Smooth muscle cell (in vitro differentiated cells): ENCODE measurements around the gene ATP2C1. TPM values are rescaled to one million over a fixed set of nuclear protein-coding genes. Genes with fewer than 3 reads are reported as not detected.

Experiments
- DNase-seq: peaks from one replicate; lab custom pipeline; 2025; ENCODE audit not compliant: unreplicated experiment; lab: John Stamatoyannopoulos, UW
- H2AFZ ChIP-seq: fragments of 200-600 bp; sonication (generic); 2 replicates; pipeline ENCODE4 v1.6.0; 2016; ENCODE audit warnings: antibody characterized with exemption, low read depth, mild to moderate bottlenecking
- H3F3A ChIP-seq: fragments of 200-600 bp; sonication (generic); 2 replicates; pipeline ENCODE4 v1.6.0; 2017; ENCODE audit warnings: antibody characterized with exemption, low read depth
- H3K27ac ChIP-seq: fragments of 200-600 bp; sonication (generic); 2 replicates; pipeline ENCODE4 v1.5.1; 2016; ENCODE audit warnings: low read depth, mild to moderate bottlenecking
- H3K27me3 ChIP-seq: fragments of 200-600 bp; sonication (generic); 2 replicates; pipeline ENCODE4 v1.6.1; 2016; ENCODE audit warnings: low read depth, mild to moderate bottlenecking
- H3K36me3 ChIP-seq: fragments of 200-600 bp; sonication (generic); 2 replicates; pipeline ENCODE4 v1.5.1; 2016; ENCODE audit warnings: low read depth
- H3K4me1 ChIP-seq: fragments of 200-600 bp; sonication (generic); 2 replicates; pipeline ENCODE4 v1.5.1; 2016; ENCODE audit warnings: low read depth
- H3K4me2 ChIP-seq: fragments of 200-600 bp; sonication (generic); 2 replicates; pipeline ENCODE4 v1.6.0; 2016; ENCODE audit warnings: mild to moderate bottlenecking
- H3K4me3 ChIP-seq: fragments of 200-600 bp; sonication (generic); 2 replicates; pipeline ENCODE4 v1.5.1; 2016; ENCODE audit warnings: mild to moderate bottlenecking
- H3K79me2 ChIP-seq: fragments of 200-600 bp; sonication (generic); 2 replicates; pipeline ENCODE4 v1.6.0; 2016; ENCODE audit warnings: low read depth, mild to moderate bottlenecking
- H3K9ac ChIP-seq: fragments of 200-600 bp; sonication (generic); 2 replicates; pipeline ENCODE4 v1.6.0; 2016; ENCODE audit warnings: low read depth
- H3K9me3 ChIP-seq: fragments of 200-600 bp; sonication (generic); replicated peaks from 2 replicates; pipeline ENCODE4 v1.5.1; 2016; ENCODE audit warnings: low read depth
- H4K20me1 ChIP-seq: fragments of 200-600 bp; sonication (generic); 2 replicates; pipeline ENCODE4 v1.6.0; 2016; ENCODE audit warnings: low read depth
- WGBS: methylation state at CpG from one replicate; pipeline ENCODE4 v1.1.7; 2016; ENCODE audit warnings: low lambda C conversion rate; 5-methylcytosine and 5-hydroxymethylcytosine counted together
- polyA plus RNA-seq: library from polyadenylated mRNA; unstranded; fragments of >200 nt; fragmentation: Nextera tagmentation; extraction: Ambion mirVana; gene quantifications from 2 replicates; pipeline ENCODE4 v1.2.1, GENCODE V29; 2016
- total RNA-seq: library from RNA; depleted of rRNA; stranded (reverse); fragments of >200 nt; gene quantifications from 2 replicates; pipeline ENCODE4 v1.2.3, GENCODE V29; 2014
- TF ChIP-seq, protein P1 (sequence below): fragments of 200-600 bp; sonication (generic); IDR thresholded peaks from 2 replicates; pipeline ENCODE4 v1.5.1; 2017; ENCODE audit warnings: borderline replicate concordance, mild to moderate bottlenecking, antibody characterized with exemption; ENCODE audit not compliant: insufficient read depth, poor library complexity, severe bottlenecking

The ATP2C1 gene
- total and polyA plus RNA-seq, 2 experiments from 2014 or later, result 36.0 to 85.9 TPM

DNA sequence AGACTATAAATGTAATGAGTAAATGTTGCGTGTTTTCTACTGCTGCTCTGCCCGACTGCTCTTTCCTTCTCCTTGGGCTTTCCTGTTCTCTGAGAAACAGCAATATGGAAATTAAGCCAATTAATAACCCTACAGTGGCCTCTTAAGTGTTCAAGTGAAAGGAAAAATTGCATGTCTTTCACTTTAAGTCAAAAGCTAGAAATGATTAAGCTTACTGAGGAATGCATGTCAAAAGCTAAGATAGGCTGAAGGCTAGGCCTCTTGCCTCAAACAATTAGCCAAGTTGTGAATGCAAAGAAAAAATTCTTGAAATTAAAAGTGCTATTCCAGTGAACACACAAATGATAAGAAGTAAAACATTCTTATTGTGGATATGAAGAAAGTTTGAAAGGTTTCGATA lies 55.0 kb downstream of the ATP2C1 start:
- no peak for DNase-seq
- Histone ChIP-seq H2AFZ (no peak overlapping the region), H3K27me3 (no peaks in the 10 kb centered on the region), H3K4me1 (peaks cover 8% of the 10 kb centered on the region), H3F3A (no peaks in the 10 kb centered on the region), H3K9ac (no peak overlapping the region), H3K79me2 (no peaks in the 10 kb centered on the region), H3K4me2 (no peak overlapping the region), H3K4me3 (no peak overlapping the region), H4K20me1 (no peaks in the 10 kb centered on the region), H3K27ac (no peak overlapping the region), H3K36me3 (peaks cover 8% of the 10 kb centered on the region), H3K9me3 (no peaks in the 10 kb centered on the region)
- 97% methylated on average over 3 of the region's 3 CpGs for WGBS
- TF ChIP-seq, protein P1, sequence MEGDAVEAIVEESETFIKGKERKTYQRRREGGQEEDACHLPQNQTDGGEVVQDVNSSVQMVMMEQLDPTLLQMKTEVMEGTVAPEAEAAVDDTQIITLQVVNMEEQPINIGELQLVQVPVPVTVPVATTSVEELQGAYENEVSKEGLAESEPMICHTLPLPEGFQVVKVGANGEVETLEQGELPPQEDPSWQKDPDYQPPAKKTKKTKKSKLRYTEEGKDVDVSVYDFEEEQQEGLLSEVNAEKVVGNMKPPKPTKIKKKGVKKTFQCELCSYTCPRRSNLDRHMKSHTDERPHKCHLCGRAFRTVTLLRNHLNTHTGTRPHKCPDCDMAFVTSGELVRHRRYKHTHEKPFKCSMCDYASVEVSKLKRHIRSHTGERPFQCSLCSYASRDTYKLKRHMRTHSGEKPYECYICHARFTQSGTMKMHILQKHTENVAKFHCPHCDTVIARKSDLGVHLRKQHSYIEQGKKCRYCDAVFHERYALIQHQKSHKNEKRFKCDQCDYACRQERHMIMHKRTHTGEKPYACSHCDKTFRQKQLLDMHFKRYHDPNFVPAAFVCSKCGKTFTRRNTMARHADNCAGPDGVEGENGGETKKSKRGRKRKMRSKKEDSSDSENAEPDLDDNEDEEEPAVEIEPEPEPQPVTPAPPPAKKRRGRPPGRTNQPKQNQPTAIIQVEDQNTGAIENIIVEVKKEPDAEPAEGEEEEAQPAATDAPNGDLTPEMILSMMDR, result no peak

- H3K9ac ChIP-seq, result peak overlapping the region; percentile 30
- H3K27ac ChIP-seq, result peak overlapping the region; percentile 60
- no peak overlapping the region for H2AFZ ChIP-seq
- H3K36me3 ChIP-seq, result peaks cover 10% of the 10 kb centered on the region
- TF ChIP-seq, protein P1, result no peak
- WGBS, result 76% methylated on average over 2 of the region's 2 CpGs
- H3F3A ChIP-seq, result no peaks in the 10 kb centered on the region
- no peaks in the 10 kb centered on the region for H4K20me1 ChIP-seq
- no peak for DNase-seq
- no peaks in the 10 kb centered on the region for H3K9me3 ChIP-seq
- peak overlapping the region; percentile 64 for H3K4me2 ChIP-seq
- H3K4me3 ChIP-seq, result no peak overlapping the region
- H3K27me3 ChIP-seq, result no peaks in the 10 kb centered on the region
- no peaks in the 10 kb centered on the region for H3K79me2 ChIP-seq
- H3K4me1 ChIP-seq, result peaks cover 8% of the 10 kb centered on the region
Observed at GRCh38 chr3:130950124-130950523, 56.2 kb downstream of the ATP2C1 start.

GRCh38 chr3:130950641-130951040 lies 56.8 kb downstream of the ATP2C1 start:
- Histone ChIP-seq H3K4me1 (peaks cover 8% of the 10 kb centered on the region), H3K79me2 (no peaks in the 10 kb centered on the region), H3K9ac (peak overlapping the region; percentile 30), H3K36me3 (peaks cover 15% of the 10 kb centered on the region), H3K27ac (peak overlapping the region; percentile 60), H4K20me1 (no peaks in the 10 kb centered on the region), H2AFZ (no peak overlapping the region), H3K27me3 (no peaks in the 10 kb centered on the region), H3K4me3 (no peak overlapping the region), H3K4me2 (peak overlapping the region; percentile 64), H3K9me3 (no peaks in the 10 kb centered on the region), H3F3A (no peaks in the 10 kb centered on the region)
- DNase-seq, result no peak
- TF ChIP-seq, protein P1, result no peak

DNA sequence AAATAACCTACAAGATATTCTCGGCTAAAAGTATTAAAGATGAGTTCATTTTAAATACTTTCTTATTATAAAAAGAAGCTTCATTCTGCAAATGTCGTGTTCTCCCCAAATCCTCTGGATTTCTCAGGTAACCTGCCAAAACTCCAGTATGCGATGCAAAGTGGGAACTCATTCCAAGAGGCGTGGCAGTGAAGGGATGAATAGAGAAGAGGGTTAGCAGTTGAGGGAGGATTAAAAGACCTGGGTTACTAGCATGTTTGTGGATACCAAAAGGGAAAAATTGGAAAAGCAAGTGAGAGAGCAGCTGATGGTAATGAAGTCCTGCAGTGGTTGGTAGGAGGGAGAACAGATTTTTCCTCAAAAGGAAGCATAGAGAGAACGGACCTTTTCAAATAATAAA lies 61.6 kb downstream of the ATP2C1 start:
- H3K4me3 ChIP-seq, result no peak overlapping the region
- H3K79me2 ChIP-seq, result no peaks in the 10 kb centered on the region
- H3K4me2 ChIP-seq, result no peak overlapping the region
- H4K20me1 ChIP-seq, result no peaks in the 10 kb centered on the region
- no peaks in the 10 kb centered on the region for H3F3A ChIP-seq
- no peak overlapping the region for H3K27ac ChIP-seq
- no peak overlapping the region for H2AFZ ChIP-seq
- H3K9me3 ChIP-seq, result no peaks in the 10 kb centered on the region
- H3K4me1 ChIP-seq, result peaks cover 6% of the 10 kb centered on the region
- H3K36me3 ChIP-seq, result peaks cover 19% of the 10 kb centered on the region
- H3K27me3 ChIP-seq, result no peaks in the 10 kb centered on the region
- TF ChIP-seq, protein P1, result no peak
- 95% methylated on average over 5 of the region's 5 CpGs for WGBS
- DNase-seq, result no peak
- H3K9ac ChIP-seq, result no peak overlapping the region
